Cardiac muscle cell (in vitro differentiated cells and primary cell): ENCODE results near the gene CPSF7. TPM values are rescaled to one million over a fixed set of nuclear protein-coding genes. Genes with fewer than 3 reads are reported as not detected.

Experiments
- DNase-seq, 2 donors: peaks; one replicate each; pipeline versions ENCODE4 v3.0.0 to v3.0.0-alpha.2; 2010 to 2017; ENCODE audit warnings: low read depth in 1 of 2, low spot score in 1 of 2
- H3K27ac ChIP-seq: fragments of 200-600 bp; sonication (generic); 2 replicates; pipeline ENCODE4 v1.5.1; 2016
- H3K27me3 ChIP-seq: fragments of 200-600 bp; sonication (generic); 2 replicates; pipeline ENCODE4 v1.6.0; 2016; ENCODE audit warnings: control low read depth
- H3K36me3 ChIP-seq: fragments of 200-600 bp; sonication (generic); 2 replicates; pipeline ENCODE4 v1.5.1; 2016; ENCODE audit warnings: control low read depth
- H3K4me1 ChIP-seq: fragments of 200-600 bp; sonication (generic); 2 replicates; pipeline ENCODE4 v1.8.1; 2017; ENCODE audit warnings: low read depth, mild to moderate bottlenecking, mixed run types
- H3K4me3 ChIP-seq: fragments of 200-600 bp; sonication (generic); 2 replicates; pipeline ENCODE4 v1.5.1; 2016; ENCODE audit warnings: mild to moderate bottlenecking
- H3K9me3 ChIP-seq: fragments of 200-600 bp; sonication (generic); 2 replicates; pipeline ENCODE4 v1.5.1; 2017; ENCODE audit warnings: low read depth, mild to moderate bottlenecking, control low read depth
- CTCF ChIP-seq: IDR thresholded peaks from 2 replicates; pipeline ENCODE4 v1.5.1; 2012; ENCODE audit warnings: low read depth, mild to moderate bottlenecking, low read length
- polyA plus RNA-seq: library from polyadenylated mRNA; unstranded; fragments of >200 nt; fragmentation: Nextera tagmentation; extraction: Ambion mirVana; gene quantifications from 2 replicates; pipeline ENCODE4 v1.2.1, GENCODE V29; 2016
- total RNA-seq: library from RNA; depleted of rRNA; stranded (reverse); fragments of >200 nt; gene quantifications from 2 replicates; pipeline ENCODE4 v1.2.3, GENCODE V29; 2016

Gene CPSF7
- total and polyA plus RNA-seq, 2 experiments from 2014 or later = 34.6 to 64.7 TPM

- no peak for DNase-seq
Measured at GRCh38 chr11:61380884-61381283, 48.9 kb downstream of the CPSF7 start.

GRCh38 chr11:61378713-61379313 is 51.0 kb downstream of the CPSF7 start:
- no peaks in the 10 kb centered on the region for H3K9me3 ChIP-seq
- H3K4me1 ChIP-seq = no peaks in the 10 kb centered on the region
- H3K27ac ChIP-seq = no peak overlapping the region
- H3K4me3 ChIP-seq = no peak overlapping the region
- H3K36me3 ChIP-seq = peaks cover 5% of the 10 kb centered on the region
- no peaks in the 10 kb centered on the region for H3K27me3 ChIP-seq
- no peak for TF ChIP-seq CTCF
- peak in 1 of 2 donors; percentile 97 for DNase-seq

More at GRCh38 chr11:61380884-61381283, 48.9 kb downstream of the CPSF7 start:
- Histone ChIP-seq H3K36me3 (peaks cover 5% of the 10 kb centered on the region), H3K27ac (no peak overlapping the region), H3K27me3 (no peaks in the 10 kb centered on the region), H3K4me1 (no peaks in the 10 kb centered on the region), H3K9me3 (no peaks in the 10 kb centered on the region), H3K4me3 (no peak overlapping the region)
- no peak for TF ChIP-seq CTCF

GRCh38 chr11:61377461-61378160 is 52.2 kb downstream of the CPSF7 start:
- DNase-seq = no peak
- TF ChIP-seq CTCF = no peak
- Histone ChIP-seq H3K27me3 (no peaks in the 10 kb centered on the region), H3K4me1 (no peaks in the 10 kb centered on the region), H3K9me3 (no peaks in the 10 kb centered on the region), H3K36me3 (peaks cover 5% of the 10 kb centered on the region), H3K4me3 (no peak overlapping the region), H3K27ac (no peak overlapping the region)

GRCh38 chr11:61375761-61376108 is 54.0 kb downstream of the CPSF7 start:
- Histone ChIP-seq H3K4me3 (no peak overlapping the region), H3K4me1 (no peaks in the 10 kb centered on the region), H3K27me3 (no peaks in the 10 kb centered on the region), H3K9me3 (no peaks in the 10 kb centered on the region), H3K27ac (no peak overlapping the region), H3K36me3 (peaks cover 8% of the 10 kb centered on the region)
- TF ChIP-seq CTCF = no peak
- peak in 1 of 2 donors; percentile 50 for DNase-seq

- H3K9me3 ChIP-seq = no peaks in the 10 kb centered on the region
- TF ChIP-seq CTCF = no peak
- no peak overlapping the region for H3K27ac ChIP-seq
- peaks cover 24% of the 10 kb centered on the region for H3K36me3 ChIP-seq
- no peak for DNase-seq
- H3K4me1 ChIP-seq = no peaks in the 10 kb centered on the region
- no peaks in the 10 kb centered on the region for H3K27me3 ChIP-seq
- H3K4me3 ChIP-seq = no peak overlapping the region
Measured at GRCh38 chr11:61372659-61373420, 56.9 kb downstream of the CPSF7 start.
